ENCODE results near the gene KRTAP24-1.

- TF ChIP-seq CTCF (IDR thresholded peaks at IDR 0.05; ENCODE audit: low read depth, low read length) (no peak), EZH2phosphoT487 (IDR thresholded peaks at IDR 0.05; ENCODE audit: low read depth) (no peak)
Measured at GRCh38 chr21:30271156-30271555, 11.6 kb downstream of the KRTAP24-1 start.

Measured in OCI-LY3 (cell line).